NCI-H1105 (cell line): ENCODE data around the gene PIGZ.

Source experiments
- DNase-seq: peaks from one replicate; lab custom pipeline; 2025; lab: John Stamatoyannopoulos, UW

The PIGZ gene

DNA sequence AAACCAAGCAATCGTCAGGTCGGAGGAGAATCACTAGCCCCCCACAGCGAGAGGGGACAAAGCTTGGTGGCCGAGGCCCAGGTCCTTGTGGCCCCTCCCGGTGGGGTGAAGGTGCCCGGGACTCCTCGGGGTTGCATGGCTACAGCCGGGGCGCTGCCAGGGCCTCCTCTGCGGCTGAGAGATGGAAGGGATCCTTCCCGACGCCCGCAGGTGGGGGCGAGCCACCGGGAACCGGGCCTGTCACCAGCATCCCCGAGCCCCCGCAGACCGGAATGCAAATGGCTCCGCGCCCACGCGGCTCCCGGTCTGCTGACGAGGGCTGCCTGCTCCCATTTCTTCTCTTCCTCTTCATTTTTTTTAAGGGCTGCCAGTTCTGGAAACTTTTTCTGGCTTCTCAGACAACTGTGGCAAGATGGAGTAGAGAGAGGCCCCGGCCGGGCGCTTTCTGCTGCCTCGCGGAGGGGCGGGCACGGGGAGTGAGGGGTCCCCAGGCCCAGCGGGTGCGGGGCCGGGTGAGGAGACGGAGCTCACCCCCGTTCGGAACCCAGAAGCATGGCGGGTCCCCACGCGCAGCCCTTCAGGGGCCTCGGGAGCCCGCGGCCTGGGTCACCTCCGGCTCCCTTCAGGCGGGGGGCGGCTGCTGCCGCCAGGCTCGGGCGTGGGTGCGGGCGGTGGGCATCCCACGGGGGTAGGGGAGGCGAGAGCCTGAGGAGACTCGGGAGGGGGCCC is 33.5 kb upstream of the PIGZ start:
- no peak for DNase-seq

DNA sequence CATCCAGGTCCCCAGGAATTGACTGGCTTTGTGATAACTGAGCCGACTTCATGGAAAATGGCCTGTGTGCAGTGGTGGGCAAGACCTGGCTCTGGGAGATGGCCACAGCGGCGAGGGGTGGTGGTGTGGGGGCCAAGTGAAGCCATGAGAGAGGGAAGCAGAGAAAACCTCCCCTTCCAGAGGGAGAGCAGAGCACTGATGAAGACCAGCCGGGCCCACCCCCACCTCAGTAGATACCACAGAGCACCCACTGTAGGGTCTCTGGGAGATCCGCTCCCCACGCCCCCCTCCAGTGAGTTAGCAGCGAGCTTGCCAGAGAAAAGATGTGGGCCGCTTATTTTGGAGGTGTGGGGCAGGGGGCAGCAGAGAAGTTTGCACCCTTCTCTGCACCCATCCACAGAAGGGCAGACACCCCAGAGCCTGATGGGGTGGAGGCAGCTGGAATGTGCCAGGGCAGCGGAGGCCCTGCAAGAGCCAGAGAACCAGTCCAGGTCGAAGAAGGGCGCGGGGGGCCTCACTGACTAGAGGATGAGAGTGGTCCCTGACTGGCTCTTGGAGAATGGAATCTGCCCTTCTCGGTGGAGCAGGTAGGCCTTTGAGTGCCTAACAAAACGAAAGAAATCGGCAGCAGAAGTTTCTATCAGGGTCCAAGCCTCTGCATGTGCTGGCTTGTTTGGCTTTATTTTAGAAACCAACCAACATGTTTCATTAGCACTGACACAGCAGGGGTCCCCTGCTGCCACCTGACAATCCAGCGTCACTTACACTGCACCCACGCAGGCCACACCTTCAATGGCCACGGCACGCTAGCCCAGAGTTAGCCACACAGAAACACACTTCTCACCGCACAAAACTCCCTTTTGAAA is 32.7 kb upstream of the PIGZ start:
- DNase-seq: no peak

DNA sequence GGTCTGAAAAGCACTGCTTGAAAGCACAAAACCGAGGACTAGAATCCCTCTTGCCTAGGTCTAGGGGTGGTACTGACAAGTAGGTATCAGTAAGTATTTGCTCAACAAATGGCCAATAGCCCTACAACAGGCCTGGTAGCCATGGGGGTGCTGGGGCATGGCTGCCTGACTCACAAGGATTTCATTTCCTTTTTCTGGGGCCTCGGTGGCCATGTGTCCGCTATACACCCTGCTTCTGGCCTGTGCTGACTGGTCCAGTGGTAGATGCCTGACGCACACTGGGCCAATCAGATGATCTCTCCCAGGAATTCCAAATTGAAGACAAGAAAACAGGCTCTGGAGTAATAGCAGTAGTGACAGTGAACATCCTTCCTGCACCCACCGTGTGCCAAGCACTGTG is 31.6 kb upstream of the PIGZ start:
- no peak for DNase-seq

DNA sequence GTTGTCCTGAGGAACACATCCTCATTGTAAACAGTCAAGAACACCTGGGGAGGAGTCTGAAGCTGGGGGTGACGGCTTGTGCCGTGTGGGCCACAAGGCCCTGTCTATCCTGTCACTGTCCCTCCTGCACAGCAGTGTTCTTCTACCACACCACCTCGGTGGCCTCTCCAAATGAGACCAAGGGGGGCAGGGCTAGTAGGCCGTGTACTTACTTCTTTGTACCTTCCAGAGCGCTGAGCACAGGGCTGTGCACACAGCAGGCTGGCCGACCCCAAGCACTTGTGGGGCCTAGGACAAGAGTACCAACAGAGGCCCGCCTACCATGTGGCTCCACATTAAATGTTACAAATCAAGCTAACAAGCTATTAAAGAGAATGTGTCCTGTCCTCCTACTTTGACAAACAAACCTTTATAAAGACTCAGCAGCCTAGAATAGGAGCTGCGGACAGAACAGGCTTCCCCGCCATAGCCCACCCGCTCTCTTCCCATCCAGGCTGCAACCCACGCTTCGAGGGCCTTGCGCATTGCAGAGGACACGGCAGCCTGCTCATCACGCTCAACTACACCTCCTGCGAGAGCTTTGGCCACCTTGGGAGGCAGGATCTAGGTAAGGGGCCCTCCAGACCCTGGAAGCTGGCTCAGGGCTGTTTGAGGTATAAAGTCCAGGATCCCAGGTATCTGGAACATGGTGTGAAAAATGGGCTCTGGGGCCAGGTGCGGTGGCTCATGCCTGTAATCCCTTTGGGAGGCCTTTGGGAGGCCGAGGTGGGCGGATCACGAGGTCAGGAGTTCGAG is 30.5 kb upstream of the PIGZ start:
- no peak for DNase-seq

DNA sequence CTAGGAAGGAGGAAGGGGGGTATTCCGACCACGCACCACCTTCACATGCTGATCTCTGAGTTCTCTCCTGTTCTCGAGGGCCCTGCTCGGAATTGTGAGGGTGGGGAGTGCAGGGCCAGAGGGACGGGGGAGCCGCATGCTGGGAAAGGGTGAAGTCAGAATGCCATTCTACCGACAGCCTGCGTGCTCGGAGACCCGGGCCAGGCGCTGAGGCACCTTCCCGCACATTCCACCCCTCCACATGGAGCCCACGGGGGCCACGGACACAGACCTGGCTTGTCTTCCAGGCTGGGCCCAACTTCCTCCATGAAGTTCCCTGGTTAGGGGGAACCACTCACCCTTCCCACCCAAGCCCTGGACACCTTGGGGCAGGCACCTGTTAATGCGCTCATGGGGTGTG is 28.7 kb upstream of the PIGZ start:
- DNase-seq: no peak

DNA sequence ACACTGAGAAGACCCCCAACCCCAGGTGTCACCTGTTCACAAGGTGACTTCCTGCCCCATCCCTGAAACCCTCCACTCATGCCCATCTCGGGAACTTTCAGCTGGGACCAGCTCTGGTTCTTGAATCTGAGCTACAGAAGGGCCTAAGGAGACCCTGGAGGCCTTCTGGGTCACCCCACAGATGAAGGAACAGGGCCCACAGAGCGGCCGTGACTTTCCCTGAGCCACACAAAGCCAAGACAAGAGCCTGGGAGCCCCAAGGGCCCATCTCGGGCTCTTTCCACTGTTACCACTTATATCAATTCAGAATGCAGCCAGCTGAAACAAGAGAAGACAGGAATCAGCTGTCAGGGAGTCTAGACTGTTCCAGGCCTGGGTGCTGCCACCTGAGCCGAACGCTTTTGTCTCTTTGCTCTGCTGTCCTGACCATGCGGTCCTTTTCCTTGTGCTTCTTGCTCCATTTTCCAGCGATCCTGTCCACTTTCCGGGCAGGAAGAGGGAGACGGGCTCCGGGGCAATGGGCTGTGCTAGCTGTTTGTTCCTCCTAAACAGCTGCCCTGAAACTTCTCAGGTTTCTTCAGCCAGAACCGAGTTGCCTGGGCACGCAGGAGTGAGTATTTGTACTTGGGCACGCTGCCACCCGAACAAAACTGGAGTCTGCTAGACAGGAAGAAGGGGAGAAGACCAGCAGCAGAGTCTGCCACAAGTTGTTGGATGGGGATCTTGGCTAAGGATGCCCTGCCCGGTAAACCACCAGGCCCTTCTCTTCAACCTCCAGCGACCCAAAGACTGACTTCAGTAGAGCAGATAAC is 28.0 kb upstream of the PIGZ start:
- no peak for DNase-seq

DNA sequence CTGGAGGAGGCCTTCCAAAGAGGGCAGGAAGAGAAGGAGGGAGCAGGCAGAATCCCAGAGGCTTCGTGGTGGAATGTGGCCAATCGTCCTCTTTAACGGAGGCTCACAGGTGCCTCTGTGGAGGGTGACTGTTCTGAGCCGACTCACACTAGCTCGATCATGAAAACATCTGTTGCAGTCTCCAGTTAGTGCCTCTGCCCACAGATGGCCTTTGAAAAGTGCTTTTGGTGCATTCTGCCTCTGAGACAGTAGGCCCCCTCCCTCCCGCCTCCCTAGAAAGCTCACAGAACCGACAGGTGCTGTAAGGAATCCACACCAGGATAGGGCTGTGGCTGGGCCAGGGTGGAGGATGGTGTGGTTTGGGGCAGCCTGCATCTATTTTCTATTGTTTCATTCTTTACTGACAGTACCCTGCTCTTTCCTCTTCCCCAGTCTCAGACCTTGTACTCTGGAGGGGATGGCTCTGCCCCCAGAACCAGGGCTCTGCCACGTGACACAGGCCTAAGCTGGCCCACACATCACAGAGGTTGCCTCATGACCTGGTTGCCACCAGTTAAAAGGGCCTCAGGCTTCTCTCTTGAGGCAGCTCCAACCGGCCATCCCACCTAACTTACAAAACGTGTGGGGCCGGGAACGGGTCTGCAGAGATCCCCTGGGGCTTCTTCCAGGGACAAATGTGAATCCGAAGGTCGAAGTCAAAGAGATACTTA is 27.2 kb upstream of the PIGZ start:
- no peak for DNase-seq

DNA sequence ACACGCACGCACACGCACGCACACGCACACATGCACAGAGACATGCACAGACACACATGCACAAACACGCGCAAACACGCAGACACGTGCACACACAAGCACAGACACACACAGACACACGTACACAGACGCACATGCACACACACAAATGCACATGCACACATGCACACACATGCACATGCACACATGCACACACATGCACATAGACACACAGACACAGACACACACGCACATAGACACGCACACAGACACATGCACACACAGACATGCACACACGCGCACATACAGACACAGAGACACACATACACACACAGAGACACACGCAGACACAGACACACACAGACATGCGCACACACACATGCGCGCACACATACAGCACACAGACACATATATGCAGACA is 26.4 kb upstream of the PIGZ start:
- DNase-seq: no peak

DNA sequence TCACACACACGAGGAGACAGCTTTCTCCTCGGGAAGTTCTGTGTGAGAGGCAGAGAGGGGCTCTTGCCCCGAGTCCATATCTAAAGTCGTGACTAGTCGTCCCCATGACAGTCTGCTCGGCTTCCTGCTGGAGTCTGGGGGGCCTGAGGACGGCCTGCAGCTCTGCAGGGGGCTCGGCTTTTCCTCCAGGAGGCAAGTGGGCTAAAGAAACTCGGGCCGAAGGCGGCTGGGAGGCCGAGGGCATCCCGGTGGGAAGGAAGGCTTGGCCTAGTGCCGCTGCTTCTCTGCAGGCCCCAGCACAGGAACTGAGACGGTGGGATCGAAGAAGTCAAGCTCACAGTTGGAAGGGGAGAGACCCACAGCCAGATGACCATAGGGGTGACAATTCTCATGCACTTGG is 25.4 kb upstream of the PIGZ start:
- no peak for DNase-seq

DNA sequence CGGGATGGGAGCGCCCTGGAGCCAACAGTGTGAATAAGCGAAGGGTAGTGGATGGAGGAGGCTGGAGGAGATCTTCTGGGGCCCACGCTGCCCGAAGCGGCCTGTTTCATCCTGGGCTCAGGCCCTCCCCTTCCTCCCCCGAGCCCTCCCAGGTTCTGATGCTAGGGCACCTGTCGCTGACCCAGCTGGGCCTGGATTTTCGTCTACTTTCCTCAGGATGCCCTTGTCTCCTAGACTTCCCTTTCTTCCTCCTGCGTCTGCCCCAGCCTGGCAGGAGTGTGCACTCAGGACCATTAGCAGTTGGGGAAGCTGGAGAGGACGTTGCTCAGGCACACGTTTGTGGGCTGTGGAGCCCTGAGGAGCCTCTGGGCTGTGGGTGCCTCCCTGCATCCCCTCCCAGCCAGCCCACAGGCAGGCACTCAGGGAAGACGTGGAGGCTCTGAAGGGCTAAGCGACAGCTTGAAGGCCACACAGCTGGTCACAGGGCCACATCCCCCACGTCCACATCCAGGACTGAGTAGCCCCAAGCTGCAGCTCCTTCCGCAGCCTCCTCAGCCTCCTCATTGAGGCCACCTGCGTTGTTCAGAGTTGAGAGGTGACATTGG is 23.9 kb upstream of the PIGZ start:
- DNase-seq: no peak

DNA sequence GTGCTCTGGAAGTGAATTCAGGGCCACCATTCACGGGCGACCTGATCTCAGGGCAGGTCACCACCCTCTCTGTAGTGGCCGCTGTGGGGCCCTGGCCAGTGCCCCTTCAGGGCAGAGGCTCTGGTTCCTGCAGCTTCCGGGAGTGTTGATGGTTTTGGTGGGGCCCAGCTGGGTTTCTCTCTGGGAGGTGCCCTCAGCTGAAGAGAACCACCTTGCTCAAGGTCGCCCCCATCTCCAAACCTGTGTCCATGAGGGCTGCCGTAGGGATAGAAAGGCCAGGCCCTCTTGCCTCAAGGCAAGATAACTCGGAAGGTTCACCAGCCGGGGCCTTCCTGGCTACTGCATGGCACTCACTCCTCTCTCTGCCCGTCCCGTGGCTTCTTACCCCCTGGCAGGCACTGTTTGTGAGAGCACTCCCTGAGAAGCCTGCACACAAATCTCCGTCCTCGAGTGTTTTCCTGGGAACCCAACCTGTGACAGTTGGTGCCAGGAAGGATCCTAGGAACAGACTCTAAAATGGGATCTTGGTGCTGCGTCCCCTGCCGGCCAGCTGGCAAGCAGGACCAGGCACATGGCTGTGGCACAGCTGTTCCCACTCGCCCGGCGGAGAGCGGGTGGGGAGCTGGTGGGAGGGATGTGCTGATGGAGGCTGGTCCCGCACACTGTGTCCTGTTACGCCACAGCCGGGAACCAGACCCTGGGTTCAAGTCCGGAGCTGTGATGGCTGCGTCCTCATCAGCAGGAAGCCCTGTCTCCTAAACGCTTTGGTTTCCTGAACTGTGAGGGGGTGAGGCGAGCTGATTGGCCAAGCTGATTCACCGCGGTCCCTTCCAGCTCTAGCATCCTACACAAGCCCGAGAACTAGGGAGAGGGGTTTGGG is 23.2 kb upstream of the PIGZ start:
- DNase-seq: no peak

DNA sequence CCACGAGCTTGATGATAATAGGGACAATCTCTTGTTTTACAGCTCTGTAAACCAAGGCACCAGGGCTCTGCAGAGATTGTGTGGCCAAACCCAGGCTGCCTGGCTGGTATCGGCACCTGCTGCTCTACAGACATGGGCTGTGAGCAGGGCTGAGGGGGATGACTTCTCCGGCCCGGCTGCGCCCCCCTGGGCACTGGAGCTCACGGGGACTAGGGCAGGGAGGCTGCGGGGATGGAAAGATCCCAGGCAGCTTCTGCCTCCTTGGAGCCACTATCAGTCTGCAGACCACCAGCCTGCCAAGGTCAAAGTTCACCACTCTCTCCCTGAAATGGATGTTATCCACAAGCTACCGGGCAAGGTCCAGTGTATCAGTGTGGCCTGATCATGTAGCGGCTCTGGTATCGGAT is 22.0 kb upstream of the PIGZ start:
- DNase-seq: no peak

DNA sequence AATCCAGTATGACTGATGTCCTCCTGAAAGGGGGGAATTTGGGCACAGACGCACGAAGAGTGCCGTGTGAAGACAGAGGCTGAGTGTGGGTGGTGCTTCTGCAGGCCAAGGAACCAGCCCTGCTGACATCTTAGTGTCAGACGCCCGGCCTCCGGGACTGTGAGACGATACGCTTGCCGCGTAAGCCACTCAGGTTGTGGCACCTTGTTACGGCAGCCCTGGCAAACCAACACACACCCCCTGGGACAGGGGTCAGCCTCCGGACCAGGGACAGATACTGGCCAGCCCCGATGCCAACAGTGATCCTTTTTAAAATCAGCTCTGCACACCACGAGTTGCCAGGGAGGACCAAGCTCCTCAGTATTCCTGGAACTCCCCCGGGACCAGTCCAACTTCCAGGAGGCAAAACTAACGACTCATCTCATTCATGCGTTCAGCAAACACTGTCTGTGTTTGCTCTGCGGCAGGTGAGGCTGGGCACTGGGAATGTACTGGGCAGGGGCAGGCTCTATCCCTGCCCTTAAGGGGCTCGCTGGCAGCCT is 21.2 kb upstream of the PIGZ start:
- DNase-seq: no peak

DNA sequence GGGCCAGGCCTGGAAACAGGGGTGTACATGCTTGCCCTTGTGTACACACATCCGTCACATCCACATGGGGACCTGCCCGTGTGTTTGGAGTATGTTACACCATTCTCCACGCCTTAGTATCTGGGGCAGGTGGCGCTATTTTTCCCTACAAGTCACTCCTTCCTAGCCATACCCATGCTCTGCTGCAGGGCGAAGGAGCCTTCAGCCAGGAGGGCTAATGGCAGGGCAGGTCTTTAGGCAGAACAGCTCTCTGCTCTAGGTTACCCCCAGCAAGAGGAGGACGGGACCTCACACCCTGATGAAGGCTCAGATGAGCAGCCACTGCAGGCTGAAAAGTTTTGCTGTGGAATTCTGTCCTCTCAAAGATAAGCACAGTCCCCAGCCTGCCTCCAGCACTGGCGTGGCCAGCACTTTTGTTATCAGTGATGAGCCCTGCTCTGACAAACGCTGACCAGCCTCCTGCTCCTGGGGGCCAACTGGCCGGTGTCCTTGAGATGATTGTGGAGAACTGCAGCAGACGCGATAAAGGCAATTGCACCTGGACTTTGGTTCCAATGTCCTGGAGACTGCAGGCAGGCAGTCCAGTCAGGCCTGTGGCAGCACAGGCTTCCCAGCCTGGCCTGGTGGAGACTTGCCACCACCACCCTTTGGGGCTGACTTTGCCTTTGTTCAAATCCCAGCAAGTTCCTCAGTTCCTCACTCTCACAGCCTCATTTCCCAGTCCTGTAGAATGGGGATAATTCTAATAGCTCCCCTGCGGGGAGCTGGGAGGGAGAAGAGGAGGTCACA is 19.8 kb upstream of the PIGZ start:
- DNase-seq: no peak

DNA sequence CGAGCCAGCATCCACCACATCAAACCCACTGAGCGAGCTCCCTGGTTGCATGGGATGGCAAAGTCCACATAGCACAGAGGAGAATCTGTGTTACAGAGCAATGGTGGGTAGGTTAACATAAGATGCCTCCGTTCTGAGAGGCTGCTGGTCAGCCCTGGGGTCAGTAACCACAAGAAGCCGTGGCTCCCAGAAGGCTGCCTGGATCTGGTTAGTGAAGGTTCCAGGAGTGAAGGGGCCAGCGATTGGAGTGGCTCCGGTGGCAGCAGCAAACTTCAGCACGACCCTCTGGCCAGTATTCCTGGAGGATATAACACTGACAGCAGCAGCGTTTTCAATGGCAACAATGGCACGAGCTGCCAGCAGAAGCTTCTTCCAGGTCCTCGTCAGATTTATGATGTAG is 18.4 kb upstream of the PIGZ start:
- no peak for DNase-seq

DNA sequence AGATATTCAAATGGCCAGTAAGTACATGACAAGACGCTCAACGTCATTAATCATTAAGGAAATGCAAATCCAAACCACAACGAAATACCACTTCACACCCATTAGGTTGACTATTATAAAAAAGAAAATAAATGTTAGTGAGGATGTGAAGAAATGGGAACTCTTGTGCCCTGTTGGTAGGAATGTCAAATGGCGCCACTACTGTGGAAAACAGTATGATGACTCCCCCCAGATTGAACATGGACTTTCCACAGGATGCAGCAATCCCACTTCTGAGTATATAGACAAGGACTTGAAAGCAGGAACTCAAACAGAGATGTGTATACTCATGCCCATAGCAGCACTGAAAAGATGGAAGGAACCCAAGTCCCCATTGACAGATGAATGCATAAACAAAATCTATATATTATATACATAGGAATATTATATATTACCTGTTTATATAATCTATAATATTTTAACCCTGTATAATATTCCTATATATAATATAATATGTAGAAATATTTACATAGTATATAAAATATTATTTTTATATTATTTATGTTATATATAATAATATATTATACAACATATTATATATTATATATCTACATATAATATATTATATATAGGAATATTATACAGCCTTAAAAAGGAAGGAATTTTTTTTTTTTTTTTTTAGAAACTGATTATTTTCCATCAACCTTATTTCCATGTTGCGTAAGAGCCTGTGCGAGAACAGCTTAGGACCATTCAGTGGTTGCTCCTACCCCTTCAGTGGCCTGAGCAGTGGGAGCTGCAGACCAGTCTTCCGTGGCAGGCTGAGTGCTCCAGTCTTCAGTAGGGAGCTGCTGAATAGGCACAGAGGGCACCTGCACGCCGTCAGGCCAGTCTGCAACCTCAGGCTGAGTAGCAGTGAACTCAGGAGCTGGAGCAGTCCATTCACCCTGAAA is 17.6 kb upstream of the PIGZ start:
- no peak for DNase-seq

DNA sequence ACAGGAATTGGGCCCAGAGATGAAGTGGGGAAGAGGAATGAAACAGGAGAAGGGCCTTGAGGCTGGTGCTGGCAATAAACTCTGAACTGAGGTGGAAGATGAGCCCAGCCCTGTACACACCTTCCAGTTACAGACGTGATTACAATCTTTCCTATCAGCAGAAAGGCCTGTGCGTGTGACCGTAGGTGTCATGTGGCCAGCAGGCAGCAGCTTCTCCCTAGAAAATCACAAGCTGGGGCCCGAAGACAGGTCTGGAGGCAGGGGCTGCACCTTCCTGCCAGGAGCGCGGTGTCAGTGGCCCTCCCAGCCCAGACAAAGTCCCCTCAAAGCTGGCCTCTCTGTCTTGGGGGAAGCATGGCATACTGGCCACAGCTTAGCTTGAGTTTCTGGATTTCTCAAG is 16.7 kb upstream of the PIGZ start:
- no peak for DNase-seq

DNA sequence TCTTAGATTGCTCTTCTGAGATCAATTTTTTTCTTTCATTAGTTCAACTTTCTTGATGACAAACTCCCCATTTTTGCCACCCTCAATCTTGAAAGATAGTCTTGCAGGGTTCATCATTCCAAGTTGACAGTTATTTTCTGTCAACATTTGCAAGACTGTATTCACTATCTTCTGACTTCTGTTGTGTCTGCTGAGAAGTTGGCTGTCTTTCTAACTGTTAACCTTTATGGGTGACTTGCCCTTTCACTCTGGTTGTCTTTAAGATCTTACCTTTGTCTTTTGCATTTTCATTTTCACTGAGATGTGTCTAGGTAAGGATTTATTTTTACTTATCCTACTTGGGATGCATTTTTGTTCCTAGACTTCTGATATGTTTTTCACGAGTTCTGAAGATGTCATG is 14.6 kb upstream of the PIGZ start:
- DNase-seq: no peak
